Amniotic epithelial cell (primary cell): ENCODE data around the gene POLR1H.
"Not testable (repeated sequence)": the region's sequence is repeated elsewhere in the genome, so short reads cannot be mapped to it uniquely, and the experiment has no call there.

Experiments
- DNase-seq: peaks from one replicate; pipeline ENCODE4 v3.0.0-alpha.2; 2010; ENCODE audit warnings: low read depth

POLR1H gene

GRCh38 chr6:30061092-30061857, at the start of gene POLR1H:
TSS of gene POLR1H (plus strand) at chr6:30061265. CDS start at chr6:30061525, 260 bp downstream.
- DNase-seq: peak; percentile 95

- no peak for DNase-seq
Observed at GRCh38 chr6:30013291-30013922, 47.7 kb upstream of the POLR1H start.

- no peak for DNase-seq
Observed at GRCh38 chr6:30019819-30020218, 41.2 kb upstream of the POLR1H start.

GRCh38 chr6:30020626-30021025, 40.4 kb upstream of the POLR1H start:
- DNase-seq: no peak

GRCh38 chr6:30022189-30022588, 38.9 kb upstream of the POLR1H start:
- DNase-seq: no peak

GRCh38 chr6:30022712-30023111, 38.4 kb upstream of the POLR1H start:
- DNase-seq: not testable (repeated sequence)

GRCh38 chr6:30025186-30025585, 35.9 kb upstream of the POLR1H start:
- no peak for DNase-seq

GRCh38 chr6:30029588-30029987, 31.5 kb upstream of the POLR1H start:
- no peak for DNase-seq

GRCh38 chr6:30031381-30031780, 29.7 kb upstream of the POLR1H start:
- no peak for DNase-seq

- DNase-seq: peak; percentile 94
Observed at GRCh38 chr6:30033440-30033839, 27.6 kb upstream of the POLR1H start.

- no peak for DNase-seq
Observed at GRCh38 chr6:30035784-30036183, 25.3 kb upstream of the POLR1H start.

GRCh38 chr6:30037182-30037788, 23.8 kb upstream of the POLR1H start:
- peak; percentile 38 for DNase-seq

GRCh38 chr6:30041221-30041620, 19.8 kb upstream of the POLR1H start:
- no peak for DNase-seq

- DNase-seq: peak; percentile 41
Observed at GRCh38 chr6:30041821-30042220, 19.2 kb upstream of the POLR1H start.

GRCh38 chr6:30042476-30042875, 18.6 kb upstream of the POLR1H start:
- DNase-seq: no peak

- no peak for DNase-seq
Observed at GRCh38 chr6:30042914-30043313, 18.2 kb upstream of the POLR1H start.

GRCh38 chr6:30043744-30044143, 17.3 kb upstream of the POLR1H start:
- no peak for DNase-seq

- DNase-seq: peak; percentile 73
Observed at GRCh38 chr6:30044630-30045029, 16.4 kb upstream of the POLR1H start.

GRCh38 chr6:30047220-30047619, 13.8 kb upstream of the POLR1H start:
- no peak for DNase-seq

- no peak for DNase-seq
Observed at GRCh38 chr6:30053682-30054081, 7.4 kb upstream of the POLR1H start.

GRCh38 chr6:30055513-30055912, 5.6 kb upstream of the POLR1H start:
- no peak for DNase-seq

- DNase-seq: peak; percentile 48
Observed at GRCh38 chr6:30060606-30061091, 416 bp upstream of the POLR1H start.

GRCh38 chr6:30061858-30062458, 893 bp downstream of the POLR1H start:
- DNase-seq: no peak
